Activated CD8-positive, alpha-beta T cell treated with anti-CD3 and anti-CD28 coated beads for 36 hours (primary cell): ENCODE data around the gene AP1S1. TPM values are rescaled to one million over a fixed set of nuclear protein-coding genes. Genes with fewer than 3 reads are reported as not detected.

Experiments used
- ATAC-seq: fragments of 200-7000 bp; cut with Tn5 transposase; one replicate; pipeline ENCODE4 v1.10.0; 2021; ENCODE audit warnings: mild to moderate bottlenecking, moderate library complexity
- CTCF ChIA-PET: fragments of 350-600 bp; sonication (Branson Sonifier 250); formaldehyde crosslinking; loops from one replicate; lab custom pipeline; 2021; ENCODE audit warnings: antibody characterized with exemption; lab: Charles Lee
- POLR2A ChIA-PET: fragments of 350-600 bp; sonication (Branson Sonifier 250); formaldehyde crosslinking; loops from one replicate; lab custom pipeline; 2021; ENCODE audit warnings: antibody characterized with exemption; lab: Charles Lee
- DNase-seq: peaks from one replicate; pipeline ENCODE4 v3.0.0-alpha.2; 2020
- H3K27ac Mint-ChIP-seq: one replicate; pipeline ENCODE4 v1.8.0; 2021; ENCODE audit warnings: mild to moderate bottlenecking, mixed read lengths
- H3K27me3 Mint-ChIP-seq: one replicate; pipeline ENCODE4 v1.8.0; 2021; ENCODE audit warnings: mixed read lengths
- H3K36me3 Mint-ChIP-seq: one replicate; pipeline ENCODE4 v1.8.0; 2021; ENCODE audit warnings: low read depth, mixed read lengths
- H3K4me1 Mint-ChIP-seq: one replicate; pipeline ENCODE4 v1.8.0; 2021; ENCODE audit warnings: low read depth, mixed read lengths
- H3K4me3 Mint-ChIP-seq: one replicate; pipeline ENCODE4 v1.8.0; 2021; ENCODE audit warnings: mild to moderate bottlenecking, moderate library complexity, mixed read lengths
- H3K9me3 Mint-ChIP-seq: one replicate; pipeline ENCODE4 v1.8.0; 2021; ENCODE audit warnings: mixed read lengths
- intact Hi-C: fragments of 100-400 bp; cut with micrococcal nuclease; formaldehyde crosslinking; loops from one replicate; pipeline ENCODE4 v1.10.0; 2022
- total RNA-seq, 2 experiments: library from RNA; stranded (reverse); gene quantifications; one replicate each; pipeline ENCODE4 v1.2.3, GENCODE V29; 2021
- TF ChIP-seq, protein P1 (sequence below): fragments of 200-600 bp; IDR thresholded peaks from one replicate; pipeline ENCODE4 v1.8.0; 2022; ENCODE audit warnings: antibody characterized with exemption, mild to moderate bottlenecking

The AP1S1 gene
- total RNA-seq, 2 experiments from 2014 or later, result 35.6 to 39.5 TPM

DNA sequence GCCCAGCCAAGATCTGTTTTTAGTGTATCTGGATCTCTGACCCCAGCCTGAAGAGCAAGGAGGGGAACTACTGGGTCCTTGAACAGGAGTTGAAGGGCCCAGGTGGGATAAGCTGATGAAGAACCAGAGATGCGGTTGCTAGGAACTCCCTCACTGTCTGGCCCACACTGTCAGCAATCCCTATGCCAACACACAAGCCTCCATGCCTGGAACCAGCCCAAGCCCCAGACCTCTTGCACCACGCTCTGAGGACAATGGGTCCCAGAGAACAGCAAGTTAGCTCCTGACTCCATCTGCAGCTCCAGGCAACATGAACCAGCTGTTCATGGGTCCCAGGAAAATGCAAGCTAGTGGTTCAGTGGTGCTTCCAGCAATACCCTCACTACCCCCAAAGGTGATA, 23.4 kb downstream of the AP1S1 start:
- TF ChIP-seq, protein P1, sequence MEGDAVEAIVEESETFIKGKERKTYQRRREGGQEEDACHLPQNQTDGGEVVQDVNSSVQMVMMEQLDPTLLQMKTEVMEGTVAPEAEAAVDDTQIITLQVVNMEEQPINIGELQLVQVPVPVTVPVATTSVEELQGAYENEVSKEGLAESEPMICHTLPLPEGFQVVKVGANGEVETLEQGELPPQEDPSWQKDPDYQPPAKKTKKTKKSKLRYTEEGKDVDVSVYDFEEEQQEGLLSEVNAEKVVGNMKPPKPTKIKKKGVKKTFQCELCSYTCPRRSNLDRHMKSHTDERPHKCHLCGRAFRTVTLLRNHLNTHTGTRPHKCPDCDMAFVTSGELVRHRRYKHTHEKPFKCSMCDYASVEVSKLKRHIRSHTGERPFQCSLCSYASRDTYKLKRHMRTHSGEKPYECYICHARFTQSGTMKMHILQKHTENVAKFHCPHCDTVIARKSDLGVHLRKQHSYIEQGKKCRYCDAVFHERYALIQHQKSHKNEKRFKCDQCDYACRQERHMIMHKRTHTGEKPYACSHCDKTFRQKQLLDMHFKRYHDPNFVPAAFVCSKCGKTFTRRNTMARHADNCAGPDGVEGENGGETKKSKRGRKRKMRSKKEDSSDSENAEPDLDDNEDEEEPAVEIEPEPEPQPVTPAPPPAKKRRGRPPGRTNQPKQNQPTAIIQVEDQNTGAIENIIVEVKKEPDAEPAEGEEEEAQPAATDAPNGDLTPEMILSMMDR, result no peak
- CTCF ChIA-PET, result interaction anchor here (1.2 to 7.7 kb wide), 3 partner anchors 14 to 100 kb away, joined by 3 to 56 read pairs (median 40); no protein-coding TSS in a partner anchor

GRCh38 chr7:101179117-101179516, 24.8 kb downstream of the AP1S1 start:
- POLR2A ChIA-PET, result interaction anchor here (1.2 kb wide), 1 partner anchor 12 kb away, joined by 3 read pairs; no protein-coding TSS in a partner anchor
- Mint-ChIP-seq H3K27me3 (peaks cover 57% of the 10 kb centered on the region), H3K4me3 (no peak overlapping the region), H3K36me3 (no peaks in the 10 kb centered on the region), H3K27ac (no peak overlapping the region), H3K4me1 (peaks cover 11% of the 10 kb centered on the region), H3K9me3 (no peaks in the 10 kb centered on the region)
- ATAC-seq (no peak), DNase-seq (no peak)
- CTCF ChIA-PET, result interaction anchor here (7.7 kb wide), 1 partner anchor 13 kb away, joined by 56 read pairs; no protein-coding TSS in a partner anchor
- TF ChIP-seq, protein P1, result no peak
- intact Hi-C loops, result no loop called here

More for the DNA sequence above, 23.4 kb downstream of the AP1S1 start:
- ATAC-seq, result no peak
- Mint-ChIP-seq H3K9me3 (no peaks in the 10 kb centered on the region), H3K27me3 (peaks cover 62% of the 10 kb centered on the region), H3K4me3 (no peak overlapping the region), H3K27ac (no peak overlapping the region), H3K36me3 (no peaks in the 10 kb centered on the region), H3K4me1 (peaks cover 23% of the 10 kb centered on the region)
- POLR2A ChIA-PET, result interaction anchor here (1.2 kb wide), 1 partner anchor 10 kb away, joined by 4 read pairs; no protein-coding TSS in a partner anchor
- no peak for DNase-seq
- intact Hi-C loops, result no loop called here

DNA sequence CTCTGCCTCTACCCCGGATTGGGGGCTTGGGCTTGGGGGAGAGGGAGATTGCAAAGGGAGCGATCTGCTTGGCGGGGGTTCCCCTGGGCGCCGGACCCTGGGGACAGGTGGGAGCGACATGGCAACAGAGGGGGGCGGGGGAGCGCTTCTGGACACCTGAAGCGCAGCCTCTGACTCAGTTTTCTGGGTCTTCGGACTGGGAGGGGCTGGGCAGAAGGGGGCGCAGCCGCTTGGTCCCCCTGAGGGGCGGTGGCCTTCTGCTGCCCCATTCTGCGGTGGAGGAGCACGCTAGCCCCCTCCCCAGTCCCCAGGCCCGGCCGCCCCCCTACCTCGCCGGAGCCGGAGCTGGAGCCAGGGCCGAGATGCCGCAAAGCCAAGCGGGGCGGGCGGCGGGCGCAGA, 25.4 kb downstream of the AP1S1 start:
- TF ChIP-seq, protein P1, result no peak
- ChIA-PET CTCF (interaction anchor here (0.8 to 7.7 kb wide), 2 partner anchors 12 to 136 kb away, joined by 3 to 56 read pairs; no protein-coding TSS in a partner anchor), POLR2A (interaction anchor here (0.6 kb wide), 1 partner anchor 21 kb away, joined by 3 read pairs; no protein-coding TSS in a partner anchor)
- DNase-seq, result no peak
- H3K4me3 Mint-ChIP-seq, result no peak overlapping the region
- intact Hi-C loops, result no loop called here
- no peak for ATAC-seq
- peaks cover 52% of the 10 kb centered on the region for H3K27me3 Mint-ChIP-seq
- H3K27ac Mint-ChIP-seq, result no peak overlapping the region
- no peaks in the 10 kb centered on the region for H3K9me3 Mint-ChIP-seq
- H3K4me1 Mint-ChIP-seq, result peaks cover 10% of the 10 kb centered on the region
- no peaks in the 10 kb centered on the region for H3K36me3 Mint-ChIP-seq

GRCh38 chr7:101180130-101180755, 26.0 kb downstream of the AP1S1 start, which contains the start of gene NAT16:
Gene NAT16, minus strand, starts transcription at chr7:101180293. Its CDS starts 5,486 bp downstream, at chr7:101174807.
- Mint-ChIP-seq H3K27me3 (peaks cover 48% of the 10 kb centered on the region), H3K4me3 (no peak within 1 kb of the TSS), H3K9me3 (no peaks in the 10 kb centered on the region), H3K4me1 (peaks cover 10% of the 10 kb centered on the region), H3K36me3 (no peaks in the 10 kb centered on the region), H3K27ac (no peak within 1 kb of the TSS)
- TF ChIP-seq, protein P1, result no peak
- ChIA-PET POLR2A (interaction anchor here (0.6 kb wide), 1 partner anchor 20 kb away, joined by 3 read pairs; no protein-coding TSS in a partner anchor), CTCF (interaction anchor here (0.8 to 7.7 kb wide), 2 partner anchors 12 to 135 kb away, joined by 3 to 56 read pairs; no protein-coding TSS in a partner anchor)
- intact Hi-C loops, result no loop called here
- no peak for DNase-seq
- no peak for ATAC-seq
